AG04449 (cell line): ENCODE measurements around the gene METTL25.

ENCODE experiments used
- CTCF ChIA-PET: fragments of 350-600 bp; formaldehyde crosslinking; extraction: SDS; loops from one replicate; lab custom pipeline; 2021; ENCODE audit warnings: antibody characterized with exemption; lab: Yijun Ruan, JAX
- POLR2A ChIA-PET: fragments of 400-600, 350-600 bp; formaldehyde crosslinking; extraction: SDS; loops from one replicate; lab custom pipeline; 2020; ENCODE audit warnings: antibody characterized with exemption, inconsistent platforms; lab: Yijun Ruan, JAX
- DNase-seq: peaks from one replicate; pipeline ENCODE4 v3.0.0-alpha.2; 2010; ENCODE audit warnings: low read depth, low spot score
- H3K4me3 ChIP-seq: 2 replicates; pipeline ENCODE4 v1.5.1; 2011; ENCODE audit warnings: low read depth, mild to moderate bottlenecking, control low read depth, low read length
- CTCF ChIP-seq: IDR thresholded peaks from one replicate; pipeline ENCODE4 v1.5.1; 2011; ENCODE audit warnings: mild to moderate bottlenecking, moderate library complexity, low read length, control low read depth, inconsistent platforms; ENCODE audit not compliant: insufficient read depth; ENCODE audit errors: missing control alignments

METTL25 gene

GRCh38 chr12:82408844-82409243, 50.5 kb downstream of the METTL25 start:
- TF ChIP-seq CTCF = no peak
- no peak overlapping the region for H3K4me3 ChIP-seq
- no peak for DNase-seq
- POLR2A ChIA-PET = no interaction called here
- CTCF ChIA-PET = no interaction called here

GRCh38 chr12:82411546-82412230, 53.4 kb downstream of the METTL25 start:
- H3K4me3 ChIP-seq = no peak overlapping the region
- DNase-seq = no peak
- no peak for TF ChIP-seq CTCF
- ChIA-PET CTCF (no interaction called here), POLR2A (no interaction called here)

GRCh38 chr12:82412246-82412645, 53.9 kb downstream of the METTL25 start:
- no peak for TF ChIP-seq CTCF
- POLR2A ChIA-PET = no interaction called here
- DNase-seq = no peak
- CTCF ChIA-PET = no interaction called here
- H3K4me3 ChIP-seq = no peak overlapping the region

DNA sequence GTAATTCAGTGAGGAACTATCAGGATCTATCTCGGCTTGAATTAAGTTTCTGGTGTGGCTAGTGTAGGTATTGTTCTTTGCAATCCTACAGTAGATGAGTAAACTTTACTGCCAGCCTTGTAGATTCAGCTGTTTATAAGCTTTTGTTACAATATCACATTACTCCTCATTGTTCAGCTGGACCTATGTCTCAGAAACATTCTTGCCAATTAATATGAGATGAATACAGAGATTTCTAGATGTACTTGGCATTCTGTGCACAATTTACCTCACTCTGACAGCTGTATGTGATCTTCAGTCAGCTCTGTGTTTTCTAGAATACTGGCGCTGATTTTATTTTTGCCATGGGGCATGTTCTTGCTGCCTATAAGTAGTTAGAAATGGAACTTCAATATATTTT, 55.7 kb downstream of the METTL25 start:
- no peak for DNase-seq
- CTCF ChIA-PET = no interaction called here
- no peak overlapping the region for H3K4me3 ChIP-seq
- POLR2A ChIA-PET = no interaction called here
- TF ChIP-seq CTCF = no peak

DNA sequence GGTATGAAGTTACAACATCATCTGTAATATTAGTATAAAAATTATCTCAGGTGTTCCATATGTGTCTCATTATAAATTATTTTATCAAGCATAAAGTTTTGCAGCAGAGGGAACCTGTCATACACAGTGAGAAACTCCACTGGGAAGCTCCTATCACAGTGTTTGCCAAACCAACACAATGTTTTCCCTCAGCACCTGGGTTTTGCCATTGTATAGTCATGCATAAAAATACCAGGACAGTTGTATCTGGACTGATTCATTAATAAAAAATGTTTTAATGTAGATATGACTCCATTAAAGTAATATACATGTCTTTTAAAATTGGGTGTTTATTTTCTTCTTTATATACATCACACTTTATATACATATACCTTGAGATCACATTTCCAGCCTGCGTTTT, 56.6 kb downstream of the METTL25 start:
- no peak for TF ChIP-seq CTCF
- ChIA-PET CTCF (no interaction called here), POLR2A (no interaction called here)
- DNase-seq = no peak
- H3K4me3 ChIP-seq = no peak overlapping the region

GRCh38 chr12:82415402-82415801, 57.1 kb downstream of the METTL25 start:
- no peak overlapping the region for H3K4me3 ChIP-seq
- DNase-seq = no peak
- POLR2A ChIA-PET = no interaction called here

More at GRCh38 chr12:82415402-82415801, 57.1 kb downstream of the METTL25 start:
- no peak for TF ChIP-seq CTCF
- CTCF ChIA-PET = no interaction called here
